ENCODE data around the gene PHPT1.

Gene PHPT1

DNA sequence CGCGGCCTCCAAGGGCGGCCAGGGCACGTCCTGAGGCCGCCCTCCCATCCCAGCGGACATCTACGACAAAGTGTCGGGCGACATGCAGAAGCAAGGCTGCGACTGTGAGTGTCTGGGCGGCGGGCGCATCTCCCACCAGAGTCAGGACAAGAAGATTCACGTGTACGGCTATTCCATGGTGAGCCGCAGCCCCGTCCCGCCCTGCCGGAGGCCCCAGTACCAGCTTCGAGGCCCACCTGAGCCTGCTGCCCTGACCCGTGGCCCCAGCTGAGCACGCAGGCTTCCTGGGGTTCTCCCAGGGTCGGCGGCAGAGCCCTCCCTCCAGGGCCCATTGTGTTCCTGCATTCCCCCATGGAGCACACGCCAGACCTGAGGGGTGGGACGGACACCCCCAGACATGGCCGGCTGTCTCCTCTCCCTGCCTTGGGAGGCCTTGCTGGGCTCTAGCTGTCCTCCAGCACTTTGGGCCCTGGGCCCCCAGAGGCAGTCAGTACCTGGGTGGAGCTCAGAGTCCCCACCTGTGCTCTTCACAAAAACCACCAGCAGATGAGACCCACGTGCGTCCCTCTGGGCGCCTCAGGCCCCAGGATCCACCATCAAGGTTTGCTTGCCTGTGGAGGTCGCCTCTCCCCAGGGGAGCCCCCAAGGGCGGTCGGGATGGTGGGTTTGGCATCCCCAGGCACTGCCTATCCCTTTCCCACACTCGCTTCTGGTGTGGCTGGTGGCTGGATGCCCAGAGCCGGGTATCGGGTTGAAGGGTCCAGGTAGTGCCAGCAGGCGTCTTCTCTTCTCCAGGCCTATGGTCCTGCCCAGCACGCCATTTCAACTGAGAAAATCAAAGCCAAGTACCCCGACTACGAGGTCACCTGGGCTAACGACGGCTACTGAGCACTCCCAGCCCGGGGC is 1.0 kb downstream of the PHPT1 start:
- DNase-seq: peak; percentile 72

DNA sequence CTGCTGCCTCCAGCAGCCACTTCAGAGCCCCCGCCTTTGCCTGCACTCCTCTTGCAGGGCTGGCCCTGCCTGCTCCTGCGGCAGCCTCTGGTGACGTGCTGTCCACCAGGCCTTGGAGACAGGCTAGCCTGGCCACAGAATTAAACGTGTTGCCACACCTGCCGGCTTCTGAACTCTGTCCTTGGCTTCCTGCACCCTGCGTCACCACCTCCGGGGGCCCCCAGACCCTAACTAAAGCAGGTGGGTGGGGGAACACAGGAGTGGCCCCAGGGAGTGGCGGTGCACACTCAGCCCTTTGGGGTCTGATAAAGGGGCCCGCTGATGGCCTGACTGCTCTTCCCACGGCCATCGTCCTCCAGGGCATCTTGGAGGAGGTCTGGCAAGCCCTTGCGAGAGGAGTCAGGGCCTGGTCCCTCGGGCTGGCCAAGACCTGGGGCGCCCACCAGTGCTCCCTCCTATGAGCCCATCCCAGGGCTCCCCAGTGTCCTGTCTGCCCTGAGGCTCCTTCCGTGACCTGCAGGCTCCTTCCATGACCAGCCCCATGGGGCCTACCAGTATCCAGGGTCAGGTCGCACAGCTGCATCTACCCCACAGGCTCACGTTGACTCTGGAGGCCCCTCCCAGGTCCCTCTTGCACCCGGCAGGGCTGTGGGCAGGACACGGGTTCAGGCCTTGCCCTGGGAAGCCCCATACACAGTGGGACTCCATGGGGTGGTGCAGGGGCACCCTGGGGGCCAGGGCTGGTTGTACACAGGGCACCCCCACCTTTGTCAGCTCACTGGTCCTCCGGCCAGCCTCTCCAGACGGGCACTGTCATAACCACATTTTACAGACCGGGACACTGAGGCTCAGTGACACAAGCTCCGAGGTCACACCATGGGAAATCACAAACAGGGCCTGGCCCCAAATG is 1.9 kb downstream of the PHPT1 start:
- no peak for DNase-seq

DNA sequence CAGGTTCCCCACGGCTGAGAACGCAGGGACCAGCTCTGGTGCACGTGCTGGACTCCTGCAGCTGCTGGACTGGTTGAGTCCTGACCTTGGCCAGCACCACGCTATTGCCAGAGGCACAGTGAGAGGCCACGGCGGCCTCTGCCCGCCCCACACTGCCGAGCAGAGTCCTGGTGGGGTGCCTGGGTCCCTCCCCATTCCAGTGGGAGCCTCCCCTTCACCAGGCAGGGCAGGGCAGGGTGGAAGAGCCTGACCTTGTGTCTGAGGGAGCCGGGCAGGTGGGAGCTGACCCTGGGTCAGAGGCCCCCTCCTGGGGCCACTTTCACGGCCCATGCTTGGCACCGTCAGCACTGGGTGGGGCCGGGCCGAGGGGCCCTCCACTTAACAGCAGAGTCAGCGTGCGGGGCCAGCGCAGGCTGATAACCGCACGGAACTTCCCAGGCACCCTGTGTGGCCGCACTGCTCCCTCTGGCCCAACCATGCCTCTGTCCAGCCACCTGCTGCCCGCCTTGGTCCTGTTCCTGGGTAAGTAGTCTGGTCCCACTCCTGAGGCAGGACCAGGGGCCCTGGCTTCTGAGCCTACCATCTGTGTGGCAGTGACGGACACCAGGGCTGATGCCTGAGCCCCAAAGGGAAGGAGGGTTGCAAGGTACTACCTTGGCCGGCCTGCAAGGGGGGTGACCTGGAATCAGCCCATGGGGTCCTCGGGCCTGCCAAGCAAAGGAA is 2.9 kb downstream of the PHPT1 start, which contains the start of gene MAMDC4:
Gene MAMDC4 (plus strand): TSS at position 406 of the 723 bp plus-strand sequence. CDS start 71 bp downstream, at position 477.
- no peak for DNase-seq

DNA sequence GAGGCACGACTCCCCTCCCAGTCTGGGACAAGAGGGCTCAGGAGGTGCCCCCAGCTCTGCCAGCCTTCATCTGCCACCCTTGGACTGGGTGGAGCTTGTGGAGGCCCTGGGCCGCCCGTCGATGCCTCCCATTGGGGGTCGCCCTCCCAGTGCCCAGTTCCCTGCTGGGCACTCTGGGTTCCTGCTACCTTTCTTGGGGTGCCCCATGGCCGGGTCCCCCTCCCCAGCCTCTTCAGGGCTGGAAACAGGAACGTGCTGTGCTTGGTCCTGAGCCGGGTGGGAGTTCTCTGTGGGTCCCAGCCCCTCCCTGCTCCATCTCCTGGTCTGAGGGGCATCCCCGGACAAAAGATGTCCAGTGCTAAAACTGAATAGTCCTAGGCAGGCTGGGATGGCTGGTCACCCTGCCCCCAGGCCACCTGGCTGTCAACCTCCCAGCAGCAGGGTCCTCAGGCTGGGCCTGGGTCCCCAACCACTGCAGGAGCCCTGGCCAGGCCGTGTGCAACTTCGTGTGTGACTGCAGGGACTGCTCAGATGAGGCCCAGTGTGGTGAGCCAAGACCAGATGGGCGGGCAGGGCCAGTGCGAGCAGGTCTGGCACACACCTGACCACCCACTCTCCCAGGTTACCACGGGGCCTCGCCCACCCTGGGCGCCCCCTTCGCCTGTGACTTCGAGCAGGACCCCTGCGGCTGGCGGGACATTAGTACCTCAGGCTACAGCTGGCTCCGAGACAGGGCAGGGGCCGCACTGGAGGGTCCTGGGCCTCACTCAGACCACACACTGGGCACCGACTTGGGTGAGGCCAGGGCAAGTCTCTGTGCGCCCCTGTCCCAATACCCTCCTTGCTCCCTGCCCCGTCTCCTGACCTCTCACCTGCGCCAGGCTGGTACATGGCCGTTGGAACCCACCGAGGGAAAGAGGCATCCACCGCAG is 3.7 kb downstream of the PHPT1 start:
- DNase-seq: no peak

DNA sequence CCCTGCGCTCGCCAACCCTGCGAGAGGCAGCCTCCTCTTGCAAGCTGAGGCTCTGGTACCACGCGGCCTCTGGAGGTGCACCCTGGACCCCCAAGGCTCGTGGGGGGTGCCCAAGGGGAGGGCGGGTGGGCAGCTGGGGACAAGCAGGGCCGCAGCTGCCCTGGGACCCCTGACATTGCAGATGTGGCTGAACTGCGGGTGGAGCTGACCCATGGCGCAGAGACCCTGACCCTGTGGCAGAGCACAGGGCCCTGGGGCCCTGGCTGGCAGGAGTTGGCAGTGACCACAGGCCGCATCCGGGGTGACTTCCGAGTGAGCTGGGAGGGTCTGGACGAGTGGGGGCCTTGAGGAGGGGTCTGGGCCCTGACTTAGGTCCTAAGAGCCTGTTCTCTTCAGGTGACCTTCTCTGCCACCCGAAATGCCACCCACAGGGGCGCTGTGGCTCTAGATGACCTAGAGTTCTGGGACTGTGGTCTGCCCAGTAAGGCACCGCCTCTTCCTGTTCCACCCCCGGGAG is 4.4 kb downstream of the PHPT1 start:
- DNase-seq: no peak

DNA sequence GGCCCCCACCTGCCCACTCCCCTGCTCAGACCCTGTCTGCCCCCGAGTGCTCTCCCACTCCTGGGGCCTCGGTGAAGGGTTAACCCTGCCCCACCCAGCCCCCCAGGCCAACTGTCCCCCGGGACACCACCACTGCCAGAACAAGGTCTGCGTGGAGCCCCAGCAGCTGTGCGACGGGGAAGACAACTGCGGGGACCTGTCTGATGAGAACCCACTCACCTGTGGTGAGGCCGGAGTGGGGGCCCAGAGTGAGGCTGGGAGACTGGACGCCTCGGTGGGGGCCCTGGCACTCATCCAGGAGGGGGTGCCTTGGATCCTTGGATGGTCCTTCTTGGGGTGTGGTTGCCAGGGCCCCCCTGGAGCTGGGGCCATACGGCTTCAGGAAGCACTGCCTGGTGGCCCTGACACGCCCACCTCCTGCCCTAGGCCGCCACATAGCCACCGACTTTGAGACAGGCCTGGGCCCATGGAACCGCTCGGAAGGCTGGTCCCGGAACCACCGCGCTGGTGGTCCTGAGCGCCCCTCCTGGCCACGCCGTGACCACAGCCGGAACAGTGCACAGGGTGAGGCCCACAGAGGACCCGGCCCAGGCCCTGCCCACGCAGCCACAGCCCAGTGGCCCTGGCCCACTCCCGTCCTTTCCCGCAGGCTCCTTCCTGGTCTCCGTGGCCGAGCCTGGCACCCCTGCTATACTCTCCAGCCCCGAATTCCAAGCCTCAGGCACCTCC is 5.1 kb downstream of the PHPT1 start:
- DNase-seq: no peak

DNA sequence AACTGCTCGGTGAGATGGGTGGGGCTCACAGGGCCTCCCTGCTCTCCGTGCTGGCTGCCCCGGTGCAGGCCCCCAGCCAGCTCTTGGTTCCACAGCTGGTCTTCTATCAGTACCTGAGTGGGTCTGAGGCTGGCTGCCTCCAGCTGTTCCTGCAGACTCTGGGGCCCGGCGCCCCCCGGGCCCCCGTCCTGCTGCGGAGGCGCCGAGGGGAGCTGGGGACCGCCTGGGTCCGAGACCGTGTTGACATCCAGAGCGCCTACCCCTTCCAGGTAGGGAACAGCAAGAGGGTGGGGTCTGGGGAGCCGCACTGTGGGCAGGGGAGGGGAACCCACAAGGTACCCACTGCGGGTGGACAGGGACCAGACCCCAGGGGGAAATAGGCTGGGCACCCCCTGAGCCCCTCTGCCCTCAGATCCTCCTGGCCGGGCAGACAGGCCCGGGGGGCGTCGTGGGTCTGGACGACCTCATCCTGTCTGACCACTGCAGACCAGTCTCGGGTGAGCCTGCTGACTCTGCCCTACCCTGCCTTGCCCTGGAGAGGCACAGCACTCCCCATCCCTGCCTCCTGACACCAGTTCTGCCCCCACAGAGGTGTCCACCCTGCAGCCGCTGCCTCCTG is 5.7 kb downstream of the PHPT1 start:
- DNase-seq: no peak

DNA sequence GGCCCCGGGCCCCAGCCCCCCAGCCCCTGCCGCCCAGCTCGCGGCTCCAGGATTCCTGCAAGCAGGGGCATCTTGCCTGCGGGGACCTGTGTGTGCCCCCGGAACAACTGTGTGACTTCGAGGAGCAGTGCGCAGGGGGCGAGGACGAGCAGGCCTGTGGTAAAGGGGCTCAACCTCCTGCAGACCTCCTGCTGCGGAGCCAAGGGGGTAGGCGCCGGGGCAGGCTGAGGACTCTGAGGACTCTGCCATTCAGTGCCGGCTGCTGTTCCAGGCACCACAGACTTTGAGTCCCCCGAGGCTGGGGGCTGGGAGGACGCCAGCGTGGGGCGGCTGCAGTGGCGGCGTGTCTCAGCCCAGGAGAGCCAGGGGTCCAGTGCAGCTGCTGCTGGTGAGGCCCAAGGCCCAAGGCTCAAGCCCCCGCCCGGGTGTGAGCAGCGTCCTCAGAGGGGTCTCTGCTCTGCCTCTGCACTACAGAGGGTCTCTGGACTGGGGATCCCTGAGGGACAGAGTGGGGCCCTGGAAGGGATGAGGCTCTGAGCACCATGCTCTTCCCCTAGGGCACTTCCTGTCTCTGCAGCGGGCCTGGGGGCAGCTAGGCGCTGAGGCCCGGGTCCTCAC is 6.4 kb downstream of the PHPT1 start:
- DNase-seq: no peak

DNA sequence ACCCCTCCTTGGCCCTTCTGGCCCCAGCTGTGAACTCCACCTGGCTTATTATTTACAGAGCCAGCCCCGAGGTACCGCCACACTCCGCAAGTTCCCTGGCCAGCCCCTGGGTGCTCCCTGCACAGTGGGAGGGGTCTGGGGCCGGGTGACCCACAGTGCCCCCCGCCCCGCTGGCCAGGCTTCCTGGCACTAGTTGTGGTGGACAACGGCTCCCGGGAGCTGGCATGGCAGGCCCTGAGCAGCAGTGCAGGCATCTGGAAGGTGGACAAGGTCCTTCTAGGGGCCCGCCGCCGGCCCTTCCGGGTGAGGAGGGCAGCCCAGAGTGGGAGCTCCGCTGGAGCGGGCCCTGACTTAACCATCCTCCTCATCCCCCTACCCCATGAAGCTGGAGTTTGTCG is 6.9 kb downstream of the PHPT1 start:
- no peak for DNase-seq

DNA sequence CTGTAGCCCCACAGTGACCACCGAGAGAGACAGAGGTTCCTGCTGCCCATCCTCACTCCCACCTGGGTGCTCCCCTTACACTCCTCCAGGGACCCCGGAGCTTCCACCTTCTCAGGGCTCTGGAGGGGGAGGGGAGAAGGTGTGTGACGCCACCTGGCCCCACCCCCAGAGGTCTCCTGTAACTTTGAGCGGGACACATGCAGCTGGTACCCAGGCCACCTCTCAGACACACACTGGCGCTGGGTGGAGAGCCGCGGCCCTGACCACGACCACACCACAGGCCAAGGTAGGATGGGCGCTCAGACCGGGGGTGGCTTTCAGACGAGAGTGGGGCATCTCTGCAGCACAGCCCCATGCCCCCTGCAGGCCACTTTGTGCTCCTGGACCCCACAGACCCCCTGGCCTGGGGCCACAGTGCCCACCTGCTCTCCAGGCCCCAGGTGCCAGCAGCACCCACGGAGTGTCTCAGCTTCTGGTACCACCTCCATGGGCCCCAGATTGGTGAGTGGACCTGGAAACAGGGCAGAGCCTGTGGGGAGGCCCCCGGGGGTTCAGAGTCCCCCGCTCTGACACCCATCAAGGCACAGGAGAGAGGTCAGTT is 7.4 kb downstream of the PHPT1 start:
- DNase-seq: no peak

DNA sequence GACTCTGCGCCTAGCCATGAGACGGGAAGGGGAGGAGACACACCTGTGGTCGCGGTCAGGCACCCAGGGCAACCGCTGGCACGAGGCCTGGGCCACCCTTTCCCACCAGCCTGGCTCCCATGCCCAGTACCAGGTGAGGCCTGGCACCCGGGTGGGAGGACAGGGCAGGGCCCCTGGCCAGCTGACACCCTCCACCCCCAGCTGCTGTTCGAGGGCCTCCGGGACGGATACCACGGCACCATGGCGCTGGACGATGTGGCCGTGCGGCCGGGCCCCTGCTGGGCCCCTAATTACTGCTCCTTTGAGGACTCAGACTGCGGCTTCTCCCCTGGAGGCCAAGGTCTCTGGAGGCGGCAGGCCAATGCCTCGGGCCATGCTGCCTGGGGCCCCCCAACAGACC is 8.0 kb downstream of the PHPT1 start:
- DNase-seq: no peak

DNA sequence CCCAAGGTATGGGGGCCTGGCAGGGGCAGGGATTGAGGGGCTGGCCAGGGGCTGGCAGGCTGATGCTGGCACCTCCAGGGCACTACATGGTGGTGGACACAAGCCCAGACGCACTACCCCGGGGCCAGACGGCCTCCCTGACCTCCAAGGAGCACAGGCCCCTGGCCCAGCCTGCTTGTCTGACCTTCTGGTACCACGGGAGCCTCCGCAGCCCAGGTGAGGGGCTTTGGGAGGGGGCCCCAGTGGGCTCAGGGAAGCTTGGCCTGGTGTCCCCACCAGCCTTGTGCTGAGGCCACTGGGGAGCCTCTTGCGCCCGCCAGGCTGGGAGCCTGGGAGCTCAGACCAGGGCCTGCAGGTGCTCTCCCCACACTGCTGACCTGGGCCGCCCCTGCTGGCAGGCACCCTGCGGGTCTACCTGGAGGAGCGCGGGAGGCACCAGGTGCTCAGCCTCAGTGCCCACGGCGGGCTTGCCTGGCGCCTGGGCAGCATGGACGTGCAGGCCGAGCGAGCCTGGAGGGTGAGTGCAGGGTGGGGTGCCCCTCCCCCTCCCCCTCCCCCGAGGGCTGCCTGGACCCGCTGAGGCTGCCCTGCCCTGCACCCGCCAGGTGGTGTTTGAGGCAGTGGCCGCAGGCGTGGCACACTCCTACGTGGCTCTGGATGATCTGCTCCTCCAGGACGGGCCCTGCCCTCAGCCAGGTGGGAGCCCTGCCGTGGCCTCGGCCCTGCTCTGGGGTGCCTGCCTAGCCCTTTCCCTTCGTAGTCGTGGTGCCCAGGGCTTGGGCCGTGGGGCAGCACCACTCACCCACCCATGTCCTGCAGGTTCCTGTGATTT is 8.6 kb downstream of the PHPT1 start:
- DNase-seq: no peak

DNA sequence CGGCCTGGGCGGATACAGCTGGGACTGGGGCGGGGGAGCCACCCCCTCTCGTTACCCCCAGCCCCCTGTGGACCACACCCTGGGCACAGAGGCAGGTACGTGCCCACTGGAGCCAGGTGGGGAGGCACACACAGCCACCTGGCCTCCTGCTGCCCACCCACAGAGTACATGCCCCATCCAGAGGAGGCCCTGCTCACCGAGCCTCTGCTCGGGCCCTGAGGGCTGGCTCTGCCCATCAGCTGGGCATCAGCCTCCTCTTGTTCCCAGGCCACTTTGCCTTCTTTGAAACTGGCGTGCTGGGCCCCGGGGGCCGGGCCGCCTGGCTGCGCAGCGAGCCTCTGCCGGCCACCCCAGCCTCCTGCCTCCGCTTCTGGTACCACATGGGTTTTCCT is 9.2 kb downstream of the PHPT1 start:
- no peak for DNase-seq

DNA sequence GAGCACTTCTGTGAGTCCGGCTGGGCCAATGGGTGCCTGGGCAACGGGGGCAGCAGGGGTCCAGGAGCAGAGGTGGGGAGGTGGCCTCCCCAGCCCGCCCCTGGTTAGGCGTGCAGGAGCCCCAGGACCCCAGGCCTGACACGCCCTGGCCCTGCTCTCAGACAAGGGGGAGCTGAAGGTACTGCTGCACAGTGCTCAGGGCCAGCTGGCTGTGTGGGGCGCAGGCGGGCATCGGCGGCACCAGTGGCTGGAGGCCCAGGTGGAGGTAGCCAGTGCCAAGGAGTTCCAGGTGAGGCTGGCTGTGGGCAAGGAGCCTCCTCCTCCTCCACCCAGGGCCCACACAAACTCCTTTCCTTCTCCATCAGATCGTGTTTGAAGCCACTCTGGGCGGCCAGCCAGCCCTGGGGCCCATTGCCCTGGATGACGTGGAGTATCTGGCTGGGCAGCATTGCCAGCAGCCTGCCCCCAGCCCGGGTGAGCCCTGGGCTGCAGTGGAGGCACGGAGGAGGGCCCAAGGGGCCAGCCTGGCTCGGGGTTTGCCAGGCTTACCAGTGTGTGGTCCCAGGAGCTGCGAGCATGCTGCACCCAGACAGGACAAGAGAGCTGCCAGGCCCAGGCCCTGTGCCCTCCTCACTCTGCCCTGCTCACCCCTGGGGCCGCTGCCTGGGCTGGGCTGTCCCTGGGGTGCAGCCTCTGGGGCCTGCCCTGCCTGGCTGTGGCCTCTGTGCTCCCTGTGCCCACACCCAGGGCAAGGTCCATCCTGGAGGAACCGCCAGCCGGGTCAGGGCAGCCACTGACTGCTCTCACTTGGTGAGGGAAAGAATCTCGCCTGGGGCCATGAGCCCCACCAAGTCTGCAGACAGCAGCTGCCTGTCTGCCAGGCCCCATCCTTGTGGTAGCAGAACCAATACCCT is 9.9 kb downstream of the PHPT1 start:
- DNase-seq: no peak

DNA sequence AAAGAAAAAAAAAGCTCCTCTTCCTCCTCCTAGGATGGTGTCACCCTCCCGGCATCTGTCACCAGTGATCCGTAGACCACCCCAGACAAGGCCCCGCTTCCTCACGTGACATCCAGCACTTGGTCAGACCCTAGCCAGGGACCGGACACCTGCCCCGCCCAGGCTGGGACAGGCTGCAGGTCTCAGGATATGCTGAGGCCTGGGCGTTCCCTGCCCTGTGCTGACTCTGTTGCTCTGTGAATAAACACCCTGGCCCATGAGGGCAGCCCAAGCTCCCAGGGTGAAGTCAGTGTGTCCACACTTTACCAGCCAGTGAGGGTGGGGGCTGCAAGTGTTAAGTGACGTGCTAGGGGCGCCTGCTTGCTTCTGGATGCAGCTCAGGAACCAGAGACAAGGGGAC is 11.3 kb downstream of the PHPT1 start:
- no peak for DNase-seq

DNA sequence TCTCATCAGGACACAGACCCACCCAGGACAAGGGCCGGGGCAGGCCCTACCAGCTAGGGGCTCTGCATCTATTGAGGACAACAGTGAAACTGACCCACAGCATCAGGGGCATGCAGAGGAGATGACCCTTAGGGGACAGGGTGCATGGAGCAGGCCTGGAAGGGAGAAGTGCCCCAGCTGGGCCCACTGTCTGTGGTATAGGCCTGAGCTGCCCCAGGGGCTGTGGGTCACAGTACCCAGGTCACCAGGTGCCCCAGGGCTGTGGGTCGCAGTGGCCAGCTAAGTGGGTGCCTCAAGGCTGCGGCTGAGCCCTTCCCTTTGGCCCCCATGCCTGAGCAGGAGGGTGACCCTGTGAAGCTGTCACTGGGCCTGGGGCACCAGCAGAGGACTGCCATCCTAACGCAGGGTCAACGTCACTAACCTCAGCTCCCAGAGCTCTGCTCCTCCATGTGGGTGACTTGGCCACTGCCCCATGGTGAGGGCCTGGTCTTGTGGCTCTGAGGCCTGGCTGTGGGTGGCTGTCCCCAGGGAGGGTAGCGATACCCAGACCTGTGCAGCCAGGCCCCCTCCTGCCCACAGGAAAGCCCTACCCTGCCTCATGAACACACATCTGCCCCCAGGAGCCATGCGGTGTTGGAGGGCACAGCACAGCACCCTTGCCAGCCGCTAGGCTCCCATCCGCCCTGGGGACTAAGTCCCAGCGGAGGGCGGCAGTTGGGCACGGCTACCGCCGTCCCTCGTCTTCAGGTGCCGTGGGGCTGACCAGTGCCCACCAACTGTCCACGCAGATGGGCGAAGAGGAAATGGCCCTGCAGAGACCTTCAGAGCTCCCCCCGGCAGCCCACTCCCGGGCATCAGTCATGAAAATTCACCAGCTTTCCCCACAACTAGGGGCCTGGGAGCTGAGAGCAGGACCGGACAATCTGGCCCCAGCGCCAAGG is 12.0 kb downstream of the PHPT1 start:
- DNase-seq: no peak
